HG02852 (cell line): ENCODE data around the gene KRT71.
"Not testable (repeated sequence)": the region's sequence is repeated elsewhere in the genome, so short reads cannot be mapped to it uniquely, and the experiment has no call there.

ENCODE experiments used
- ATAC-seq: cut with Tn5 transposase; IDR thresholded peaks from one replicate; pipeline ENCODE4 v1.9.1; 2021; ENCODE audit warnings: mild to moderate bottlenecking, moderate library complexity; ENCODE audit not compliant: unreplicated experiment

The KRT71 gene

DNA sequence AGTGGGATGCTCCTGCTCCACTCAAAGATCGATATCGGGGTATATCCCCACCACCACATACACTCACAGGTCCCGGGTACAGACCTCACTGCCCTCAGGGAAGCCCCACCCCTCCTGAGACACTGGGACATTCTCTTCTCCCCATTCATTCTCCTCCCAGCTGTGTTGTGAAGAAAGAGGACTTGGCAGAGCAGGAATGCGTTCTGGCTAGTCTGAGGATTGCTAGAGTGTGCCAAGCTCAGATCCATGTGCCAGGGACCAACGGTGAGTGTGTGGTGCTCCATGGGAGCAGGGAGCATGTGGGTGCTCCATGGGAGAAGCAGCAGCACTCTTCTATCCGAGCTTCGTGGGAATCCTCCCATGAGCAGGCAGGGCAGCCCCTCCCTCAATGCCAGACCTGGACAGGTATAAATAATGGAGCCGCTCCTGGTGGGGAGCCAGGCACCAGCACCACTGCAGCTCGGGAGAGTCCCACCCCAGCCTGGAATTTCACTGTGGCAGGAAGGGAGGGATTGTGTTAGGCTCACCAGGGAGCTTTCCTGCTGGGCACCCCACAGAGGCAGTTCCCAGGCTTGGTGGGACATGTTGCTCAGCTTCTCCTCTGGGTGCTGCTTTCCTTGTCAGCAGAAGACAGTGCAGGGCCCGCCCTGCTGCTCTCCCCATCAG is 30.5 kb downstream of the KRT71 start:
- ATAC-seq, result no peak

DNA sequence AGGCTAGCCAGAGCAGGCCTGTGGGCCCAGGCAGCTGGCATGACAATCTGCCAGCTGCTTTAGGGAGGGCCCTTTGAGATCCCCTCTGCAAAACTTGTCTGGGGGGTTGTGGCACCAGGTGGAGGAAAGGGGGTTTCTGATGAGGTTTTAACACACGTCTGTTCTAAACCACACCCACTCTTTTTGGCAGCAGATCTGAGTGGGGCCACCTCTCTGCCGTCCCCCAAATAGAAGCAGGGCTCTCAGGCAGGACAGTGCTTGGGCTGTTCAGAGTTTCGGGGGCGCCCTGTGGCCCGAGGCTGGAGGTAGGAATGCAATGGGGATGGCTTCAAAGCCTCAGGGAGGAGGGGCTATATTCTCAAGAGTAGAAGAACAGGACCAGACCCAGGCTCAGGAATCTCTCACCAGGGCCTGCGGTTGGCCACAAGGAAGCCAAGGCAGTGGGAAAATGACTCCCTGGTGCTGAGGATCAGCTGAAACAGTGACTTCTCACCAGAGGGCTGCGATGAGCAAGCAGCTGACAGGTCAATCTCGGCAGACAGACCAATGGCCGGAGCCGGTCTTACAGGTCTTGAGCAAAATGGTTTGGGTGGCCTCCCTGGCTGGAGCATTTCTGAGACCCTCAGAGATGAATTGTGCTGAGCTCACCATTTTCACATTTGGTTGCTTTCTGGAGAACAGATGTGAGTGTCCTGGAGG is 31.2 kb downstream of the KRT71 start:
- ATAC-seq, result no peak

DNA sequence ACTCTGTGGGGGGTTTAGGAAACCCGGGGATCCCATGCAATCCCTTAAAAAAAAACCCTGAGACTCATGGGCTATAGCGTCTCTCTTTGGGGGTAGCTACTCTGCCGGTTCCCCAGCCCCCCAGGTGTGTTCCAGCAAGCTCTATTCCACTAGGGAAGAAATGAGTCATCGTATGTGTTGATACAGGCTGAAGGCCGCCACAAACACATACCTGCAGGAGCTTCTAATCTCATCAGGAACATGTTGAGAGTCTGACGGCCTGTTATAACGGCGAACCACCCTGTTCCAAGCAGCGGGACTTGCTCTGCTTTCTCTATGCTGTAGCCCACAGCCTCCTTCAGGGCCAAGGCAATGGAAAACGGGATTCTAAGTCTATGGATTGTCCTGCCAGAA is 31.8 kb downstream of the KRT71 start:
- no peak for ATAC-seq

DNA sequence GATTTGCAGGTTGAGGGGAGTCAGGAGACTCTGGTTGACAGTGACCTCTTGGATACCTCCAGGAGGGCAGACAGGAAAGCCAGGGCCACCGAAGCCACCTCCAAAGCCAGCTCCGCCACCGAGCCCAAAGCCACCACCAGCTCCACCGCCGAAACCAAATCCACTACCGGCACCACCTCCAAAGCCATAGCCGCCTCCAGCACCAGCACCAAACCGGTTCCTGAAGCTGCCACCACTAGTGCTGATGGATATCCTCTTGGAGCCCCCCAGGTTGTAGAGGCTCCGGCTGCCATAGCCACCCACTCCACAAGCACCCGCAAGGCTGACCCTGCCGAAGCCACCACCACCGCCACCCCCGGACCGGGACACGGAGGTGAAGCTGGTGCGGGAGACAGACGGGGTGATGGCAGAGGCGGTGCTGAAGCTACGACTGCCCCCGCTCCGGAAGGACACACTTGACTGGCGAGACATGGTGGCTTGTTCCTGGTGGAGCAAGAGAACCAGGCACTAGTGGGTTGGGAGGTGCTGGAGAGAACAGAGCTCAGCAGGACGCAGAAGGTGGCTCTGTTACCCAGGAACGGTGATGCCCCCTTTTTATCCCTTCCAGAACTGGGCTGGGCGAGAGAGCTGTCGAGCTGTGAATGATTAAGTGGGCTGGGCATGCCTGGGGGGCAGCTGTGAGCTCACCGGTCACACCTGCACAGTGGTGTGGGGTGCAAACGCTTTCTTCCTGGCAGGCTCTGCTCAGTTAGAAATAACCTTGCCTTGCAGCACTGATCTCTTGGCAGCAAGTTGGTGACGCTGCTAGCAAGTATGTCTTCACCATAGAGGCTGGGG is 32.9 kb downstream of the KRT71 start, which contains the start of gene KRT5:
Gene KRT5 (minus strand): TSS at position 569 of the 837 bp plus-strand sequence. CDS start 98 bp downstream, at position 471.
- no peak for ATAC-seq

DNA sequence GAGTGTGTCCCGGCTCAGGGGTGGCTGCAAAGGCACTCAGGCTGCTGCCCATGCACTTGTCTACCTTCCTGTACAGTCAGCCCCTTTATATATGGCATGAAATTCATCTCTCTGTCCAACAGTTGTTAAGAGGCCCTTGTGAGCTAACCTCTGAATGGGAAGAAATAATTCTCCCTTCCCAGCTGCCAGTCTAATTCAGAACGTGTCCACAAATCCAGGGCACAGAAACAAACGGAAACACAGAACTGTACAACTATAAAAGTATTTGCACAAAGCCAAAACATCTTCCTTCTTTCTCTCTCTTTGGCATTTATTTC is 33.6 kb downstream of the KRT71 start:
- no peak for ATAC-seq

DNA sequence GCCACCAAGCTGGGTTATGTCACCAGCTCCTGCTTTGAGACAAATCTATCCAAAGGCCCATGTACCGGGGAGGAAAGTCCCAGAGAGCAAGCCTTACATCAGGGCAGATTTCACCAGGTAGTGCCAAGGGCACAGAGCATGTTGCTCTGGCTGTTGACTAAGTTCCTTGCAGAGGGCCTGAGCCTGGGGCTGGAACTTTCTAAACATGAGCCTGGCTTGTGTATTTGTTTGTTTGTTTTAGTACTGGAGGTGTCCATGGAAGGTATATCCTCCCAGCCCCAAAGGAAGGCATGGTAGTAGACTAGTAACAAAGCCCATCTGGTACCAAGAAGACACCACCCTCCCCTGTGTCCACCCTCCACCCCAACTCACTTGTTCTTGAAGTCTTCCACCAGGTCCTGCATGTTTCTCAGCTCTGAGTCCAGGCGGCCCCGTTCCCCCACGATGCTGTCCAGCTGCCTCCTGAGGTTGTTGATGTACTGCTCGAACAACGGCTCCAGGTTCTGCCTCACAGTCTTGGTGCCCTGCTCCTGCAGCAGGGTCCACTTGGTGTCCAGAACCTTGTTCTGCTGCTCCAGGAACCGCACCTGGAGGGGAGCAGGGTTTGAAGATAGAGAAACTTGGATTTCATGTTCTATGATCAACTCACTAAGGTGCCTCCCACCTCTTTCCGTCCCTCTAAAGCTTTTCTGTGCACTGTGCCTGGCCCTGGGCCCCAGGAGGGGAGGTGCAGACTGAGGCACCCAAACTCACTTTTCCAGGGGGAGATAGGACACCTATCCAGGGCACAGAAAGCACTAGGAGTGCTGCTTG is 34.2 kb downstream of the KRT71 start:
- no peak for ATAC-seq

DNA sequence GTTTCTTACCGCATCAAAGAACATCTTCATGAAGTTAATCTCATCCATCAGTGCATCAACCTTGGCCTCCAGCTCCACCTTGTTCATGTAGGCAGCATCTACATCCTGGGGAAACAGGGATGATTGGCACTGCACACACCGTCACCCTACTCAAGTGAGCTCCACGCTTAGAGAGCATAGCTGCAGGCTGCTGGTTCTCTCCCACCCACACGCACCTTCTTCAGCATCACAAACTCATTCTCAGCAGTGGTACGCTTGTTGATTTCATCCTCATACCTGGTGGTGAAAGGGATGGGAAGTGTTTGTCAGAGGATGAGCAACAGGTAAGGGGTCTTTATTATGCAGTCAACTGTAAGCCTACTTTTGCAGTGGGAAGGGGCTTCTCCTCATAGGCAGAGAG is 35.1 kb downstream of the KRT71 start:
- no peak for ATAC-seq

DNA sequence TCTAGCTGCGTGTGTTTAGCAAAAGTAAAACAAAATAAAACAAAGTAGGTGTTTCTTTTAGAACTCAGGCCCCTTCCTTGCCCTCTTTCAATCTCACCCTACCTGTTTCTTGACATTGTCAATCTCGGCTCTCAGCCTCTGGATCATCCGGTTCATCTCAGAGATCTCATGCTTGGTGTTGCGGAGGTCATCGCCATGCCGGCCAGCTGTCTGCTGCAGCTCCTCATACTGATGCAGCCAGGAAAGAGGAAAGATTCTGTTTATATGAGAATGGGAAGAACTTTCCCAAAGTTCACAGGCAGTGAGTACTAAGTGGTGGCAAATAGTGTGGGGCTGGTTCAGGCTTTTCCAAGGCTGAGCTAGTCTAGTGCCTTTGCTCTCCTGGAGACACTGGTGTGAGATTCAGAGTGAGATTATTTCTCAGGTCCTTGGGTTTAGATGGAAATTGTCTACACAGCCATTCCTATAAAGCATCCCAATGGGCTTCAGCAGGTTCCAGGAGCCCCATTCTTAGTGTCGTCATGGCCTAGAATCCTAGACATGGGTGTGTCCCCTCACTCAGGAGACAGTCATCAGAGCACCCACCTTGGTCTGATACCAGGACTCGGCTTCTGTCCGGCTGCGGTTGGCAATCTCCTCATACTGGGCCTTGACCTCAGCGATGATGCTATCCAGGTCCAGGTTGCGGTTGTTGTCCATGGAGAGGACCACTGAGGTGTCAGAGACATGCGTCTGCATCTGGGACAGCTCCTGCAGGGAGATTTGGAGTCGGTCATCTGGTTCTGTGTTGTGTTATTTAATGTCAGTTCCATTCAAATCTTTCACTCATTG is 35.7 kb downstream of the KRT71 start:
- no peak for ATAC-seq

DNA sequence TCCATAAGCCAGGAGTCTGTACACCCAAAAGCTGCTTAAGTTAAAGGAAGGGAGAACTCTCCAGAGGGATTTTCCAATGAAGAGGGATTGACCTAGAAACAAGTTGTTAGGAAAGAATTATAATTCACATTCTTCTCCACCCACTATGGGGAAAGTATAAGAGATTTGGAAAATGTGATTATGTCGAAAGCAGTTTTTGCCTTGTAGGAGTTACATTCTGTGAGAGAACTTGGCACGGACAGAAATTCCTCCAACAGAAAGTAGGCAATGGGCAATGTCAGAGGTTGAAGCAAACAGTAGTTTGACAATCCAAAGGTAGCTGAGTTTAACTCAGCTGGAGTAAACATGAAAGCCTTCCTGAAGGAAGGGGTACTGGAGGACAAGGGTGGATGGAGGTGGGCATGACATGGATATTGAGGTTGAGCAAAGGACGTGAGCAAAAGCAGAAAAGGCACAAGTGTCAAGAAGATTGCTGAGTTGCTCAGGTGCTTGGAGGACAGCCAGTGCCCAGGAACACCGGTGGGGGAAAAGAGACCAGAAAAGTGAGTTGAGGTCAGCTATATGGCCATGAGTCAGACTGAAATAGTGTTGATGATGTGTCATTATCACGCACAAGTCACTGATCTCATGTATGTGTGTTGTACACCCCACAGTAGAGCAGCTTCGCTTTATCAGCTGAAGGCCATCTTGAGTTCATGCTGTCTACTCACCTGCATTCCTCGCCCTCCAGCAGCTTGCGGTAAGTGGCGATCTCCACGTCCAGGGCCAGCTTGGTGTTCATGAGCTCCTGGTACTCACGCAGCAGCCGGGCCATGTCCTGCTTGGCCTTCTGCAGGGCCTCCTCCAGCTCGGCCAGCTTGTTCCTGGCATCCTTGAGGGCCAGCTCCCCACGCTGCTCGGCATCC is 36.8 kb downstream of the KRT71 start:
- no peak for ATAC-seq

DNA sequence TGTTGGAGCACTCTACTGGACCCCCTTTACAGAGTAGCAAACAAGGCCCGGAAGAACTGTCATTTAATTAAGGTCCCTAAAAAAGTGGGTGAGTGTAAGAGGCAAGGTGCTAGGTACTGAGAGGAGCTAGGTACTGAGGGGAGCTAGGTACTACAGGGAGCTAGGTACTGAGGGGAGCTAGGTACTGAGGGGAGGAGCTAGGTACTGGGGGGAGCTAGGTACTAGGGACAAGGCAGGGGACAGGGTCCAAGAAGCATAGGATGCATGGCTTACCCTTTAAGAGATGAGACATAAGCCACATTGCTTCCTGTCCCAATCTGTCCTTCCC is 37.7 kb downstream of the KRT71 start:
- ATAC-seq, result no peak

DNA sequence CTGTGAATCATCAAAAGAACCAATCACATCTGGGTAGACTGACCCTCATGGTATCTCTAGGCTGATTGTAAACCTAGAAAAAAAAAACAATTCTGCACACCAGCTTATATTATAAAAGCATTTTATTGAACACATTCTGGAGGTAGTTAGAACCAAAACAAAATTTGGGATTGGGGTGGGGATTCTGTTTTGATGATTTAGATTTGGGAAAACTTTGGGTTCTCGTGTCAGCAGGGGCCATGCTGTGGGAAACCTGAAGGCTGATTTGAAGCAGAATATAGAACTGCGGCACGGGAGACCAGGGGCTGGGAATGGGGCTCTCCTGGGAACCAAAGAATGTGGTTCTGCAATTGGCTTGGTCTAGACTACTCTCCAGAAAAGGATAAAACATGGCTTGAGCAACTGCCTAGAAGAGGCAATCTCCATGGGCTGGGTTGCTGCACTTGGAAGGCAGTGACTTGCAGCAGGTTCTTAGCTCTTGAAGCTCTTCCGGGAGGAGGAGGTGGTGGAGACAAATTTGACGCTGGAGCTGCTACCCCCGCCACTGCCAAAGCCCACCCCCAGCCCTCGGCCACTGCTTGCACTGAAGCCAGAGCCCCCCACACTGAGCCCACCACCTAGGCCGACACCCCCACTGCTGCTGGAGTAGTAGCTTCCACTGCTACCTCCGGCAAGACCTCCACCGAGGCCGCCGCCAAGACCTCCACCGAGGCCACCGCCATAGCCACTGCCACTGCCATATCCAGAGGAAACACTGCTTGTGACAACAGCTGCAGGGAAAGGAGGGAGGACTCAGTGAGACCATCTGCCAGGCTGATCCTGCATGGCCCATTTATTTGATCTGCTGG is 38.2 kb downstream of the KRT71 start:
- ATAC-seq, result no peak

DNA sequence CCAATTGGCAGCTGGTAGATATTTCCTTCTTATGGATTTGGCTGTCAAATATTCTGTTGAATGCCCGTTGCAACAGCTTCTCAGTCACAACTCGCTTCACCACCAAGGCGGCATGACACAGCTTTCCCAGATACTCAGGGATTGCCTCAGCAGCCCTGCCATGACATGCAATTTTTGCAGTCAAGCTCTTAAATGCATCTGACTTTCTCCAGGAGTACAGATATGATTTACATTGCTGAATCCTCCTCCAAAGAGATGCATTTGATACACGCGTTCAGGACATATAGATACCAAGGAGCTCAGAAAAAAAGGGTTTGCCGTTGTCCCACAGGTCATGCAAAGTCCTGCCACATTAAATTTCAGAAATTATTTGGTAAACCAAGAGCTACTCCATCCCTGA is 39.2 kb downstream of the KRT71 start:
- ATAC-seq, result no peak

DNA sequence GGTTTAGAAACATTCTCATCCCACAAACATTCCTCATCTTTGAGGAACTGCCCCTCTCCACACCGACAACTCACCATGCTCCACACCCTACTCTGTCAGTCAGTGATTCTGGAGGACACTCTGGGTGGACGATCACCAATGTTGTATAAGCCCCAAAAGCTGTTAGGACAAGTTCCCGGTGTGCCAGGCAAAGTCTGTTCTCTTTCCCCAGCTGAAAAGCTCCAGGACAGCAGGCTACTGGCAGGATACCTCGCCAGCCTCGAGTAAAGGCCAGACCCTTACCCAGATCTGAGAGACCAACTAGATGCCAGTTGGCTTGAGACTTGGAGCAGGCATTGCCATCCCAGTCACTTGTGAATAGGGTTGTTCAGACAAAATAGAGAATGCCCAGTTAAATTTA is 44.7 kb downstream of the KRT71 start:
- no peak for ATAC-seq

DNA sequence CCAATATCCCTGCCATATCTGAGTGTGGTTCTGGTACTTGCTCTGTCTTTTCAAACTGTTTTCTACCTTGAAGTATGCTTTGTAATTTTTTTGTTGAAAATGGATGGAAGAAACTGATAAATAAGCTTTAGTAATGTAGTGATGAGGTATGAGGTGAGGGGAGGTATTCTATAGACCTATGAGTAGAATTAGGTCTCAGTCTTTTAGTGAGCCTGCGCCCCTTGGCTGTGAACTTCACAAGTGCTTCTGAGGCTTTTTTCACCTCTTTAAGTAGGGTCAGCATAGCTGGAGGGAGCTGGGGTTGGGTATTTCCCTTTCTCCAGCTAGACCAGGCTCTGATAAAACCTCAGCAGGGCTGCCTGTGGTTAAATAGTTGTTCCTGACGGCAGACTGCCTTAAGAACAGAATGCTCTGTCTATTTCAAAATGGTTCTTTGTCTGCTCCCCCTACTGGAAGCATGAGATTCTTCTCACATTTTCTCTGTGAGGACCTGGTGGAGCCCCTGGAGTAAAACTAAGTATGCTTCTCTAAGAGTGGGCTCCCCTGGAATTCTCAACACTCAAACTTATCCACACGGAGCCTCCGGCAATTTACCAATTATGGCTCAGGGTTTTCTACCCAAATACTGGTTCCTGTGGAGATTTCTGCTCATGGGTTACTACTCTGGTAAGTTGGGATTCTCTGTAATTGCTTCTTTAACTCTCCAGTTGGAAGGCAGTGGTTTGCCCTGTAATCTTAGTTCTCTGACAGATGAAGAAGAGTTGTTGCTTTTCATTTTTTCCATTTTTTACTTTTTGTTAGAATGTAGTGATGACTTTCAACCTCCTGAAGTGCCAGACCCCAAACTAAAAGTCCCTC is 45.9 kb downstream of the KRT71 start:
- no peak for ATAC-seq

DNA sequence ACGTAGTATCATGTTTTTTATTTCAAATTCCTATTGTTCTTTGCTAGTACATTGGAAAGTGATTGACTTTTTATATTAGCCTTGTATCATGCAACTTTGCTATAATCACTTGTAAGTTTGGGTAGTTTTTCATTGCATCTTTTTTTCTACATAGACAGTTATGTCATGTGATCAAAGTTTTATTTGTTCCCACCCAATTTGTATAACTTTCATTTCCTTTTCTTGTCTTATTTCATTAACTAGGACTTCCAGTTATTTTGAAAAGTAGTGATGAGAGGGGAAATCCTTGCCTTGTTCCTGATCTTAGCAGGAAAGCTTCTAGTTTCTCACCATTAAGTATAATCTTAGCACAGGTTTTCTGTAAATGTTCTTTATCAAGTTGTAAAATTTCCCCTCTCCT is 50.1 kb downstream of the KRT71 start:
- no peak for ATAC-seq

DNA sequence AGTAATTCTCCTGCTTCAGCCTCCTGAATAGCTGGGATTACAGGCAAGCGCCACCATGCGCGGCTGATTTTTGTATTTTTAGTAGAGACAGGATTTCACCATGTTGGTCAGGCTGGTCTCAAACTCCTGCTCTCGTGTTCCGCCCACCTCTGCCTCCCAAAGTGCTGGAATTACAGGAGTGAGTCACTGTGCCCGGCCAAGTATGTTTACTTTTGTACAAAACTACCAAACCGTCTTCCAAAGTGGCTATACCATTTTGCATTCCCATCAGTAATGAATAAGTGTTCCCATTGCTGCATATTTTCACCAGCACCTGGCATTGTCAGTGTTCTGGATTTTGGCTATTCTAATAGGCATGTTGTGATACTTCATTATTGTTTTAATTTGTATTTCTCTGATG is 51.5 kb downstream of the KRT71 start:
- no peak for ATAC-seq

DNA sequence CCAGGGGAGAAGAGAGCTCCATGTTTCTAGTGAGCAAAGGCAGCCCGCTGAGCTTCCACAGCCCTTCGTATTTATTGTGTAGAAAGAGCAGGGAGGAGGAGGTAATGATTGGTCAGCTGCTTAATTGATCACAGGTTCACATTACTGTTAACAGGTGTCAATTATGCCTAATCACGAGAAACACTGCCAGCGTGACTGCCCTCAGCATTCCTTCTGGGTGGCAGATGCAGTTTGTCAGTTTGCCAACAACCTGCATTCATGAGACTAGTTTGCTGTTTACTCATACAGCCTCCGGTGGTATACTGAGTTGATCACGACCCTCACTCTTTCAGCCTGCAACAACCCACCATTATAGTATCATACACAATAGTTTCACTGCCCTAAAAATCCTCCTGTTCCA is 52.4 kb downstream of the KRT71 start:
- ATAC-seq, result not testable (repeated sequence)
